Fibroblast of lung (primary cell): Measurements from ENCODE around the gene SIX1. TPM values are rescaled to one million over a fixed set of nuclear protein-coding genes. Genes with fewer than 3 reads are reported as not detected.
A peak's percentile ranks its signal among the peaks of the same experiment; 100 is the strongest.

Experiments
- DNase-seq, 2 donors: peaks; one replicate each; pipeline versions ENCODE4 v3.0.0 to v3.0.0-alpha.2; 2010; ENCODE audit warnings: low read depth in 2 of 2
- H2AFZ ChIP-seq: 2 replicates; pipeline ENCODE4 v1.5.1; 2012; ENCODE audit warnings: low read length, control low read depth, inconsistent platforms
- H3K27ac ChIP-seq: 2 replicates; pipeline ENCODE4 v1.5.1; 2011; ENCODE audit warnings: low read length, control low read depth; ENCODE audit not compliant: insufficient read depth
- H3K27me3 ChIP-seq: 2 replicates; pipeline ENCODE4 v1.5.1; 2011; ENCODE audit warnings: mild to moderate bottlenecking, low read length; ENCODE audit not compliant: control insufficient read depth, insufficient read depth
- H3K36me3 ChIP-seq: 2 replicates; pipeline ENCODE4 v1.5.1; 2011; ENCODE audit warnings: low read length; ENCODE audit not compliant: control insufficient read depth, insufficient read depth
- H3K4me1 ChIP-seq: 2 replicates; pipeline ENCODE4 v1.5.1; 2011; ENCODE audit warnings: low read length; ENCODE audit not compliant: control insufficient read depth, insufficient read depth; ENCODE audit errors: extremely low read depth
- H3K4me2 ChIP-seq: 2 replicates; pipeline ENCODE4 v1.5.1; 2011; ENCODE audit warnings: low read length, control low read depth; ENCODE audit not compliant: insufficient read depth; ENCODE audit errors: extremely low read depth
- H3K4me3 ChIP-seq, 4 experiments: fragments of 200-600 bp in 1 of 4; sonication (generic) in 1 of 4; replicated peaks in 1 of 4; 2 replicates each; pipeline ENCODE4 v1.5.1; 2011 to 2016; ENCODE audit warnings: low read length in 4 of 4, low read depth in 3 of 4, mild to moderate bottlenecking in 3 of 4, control low read depth in 2 of 4, inconsistent platforms in 1 of 4, mixed read lengths in 1 of 4; ENCODE audit not compliant: insufficient read depth in 1 of 4; ENCODE audit errors: control extremely low read depth in 1 of 4
- H3K79me2 ChIP-seq: 2 replicates; pipeline ENCODE4 v1.5.1; 2012; ENCODE audit warnings: mild to moderate bottlenecking, low read length, inconsistent platforms; ENCODE audit not compliant: control insufficient read depth, insufficient read depth
- H3K9ac ChIP-seq: 2 replicates; pipeline ENCODE4 v1.5.1; 2011; ENCODE audit warnings: mild to moderate bottlenecking, low read length, control low read depth; ENCODE audit not compliant: insufficient read depth
- H3K9me3 ChIP-seq: 2 replicates; pipeline ENCODE4 v1.5.1; 2012; ENCODE audit warnings: low read depth, low read length; ENCODE audit not compliant: control insufficient read depth, insufficient read depth
- H4K20me1 ChIP-seq: 2 replicates; pipeline ENCODE4 v1.5.1; 2011; ENCODE audit warnings: low read length; ENCODE audit not compliant: control insufficient read depth, insufficient read depth; ENCODE audit errors: extremely low read depth
- CTCF ChIP-seq, 2 donors: IDR thresholded peaks in 1 of 2; conservative IDR thresholded peaks in 1 of 2; 1 replicate in 1 of 2; 2 replicates in 1 of 2; pipeline ENCODE4 v1.5.1; 2011 to 2012; ENCODE audit warnings: low read length in 2 of 2, control low read depth in 1 of 2, inconsistent platforms in 1 of 2, low read depth in 1 of 2, mild to moderate bottlenecking in 1 of 2
- EZH2 ChIP-seq: IDR thresholded peaks from 2 replicates; pipeline ENCODE4 v1.5.1; 2012; ENCODE audit warnings: low read length, control low read depth, mild to moderate bottlenecking; ENCODE audit errors: missing control alignments
- polyA plus RNA-seq, 2 donors: library from polyadenylated mRNA; depleted of rRNA in 1 of 2; stranded (reverse) in 1 of 2; unstranded in 1 of 2; fragments of >200 nt; gene quantifications; 2 replicates each; pipeline ENCODE4 v1.2.1, GENCODE V29; 2011 to 2012; ENCODE audit warnings: missing spikeins in 1 of 2
- total RNA-seq: library from RNA; depleted of rRNA; stranded (reverse); fragments of >200 nt; gene quantifications from 2 replicates; pipeline ENCODE4 v1.2.1, GENCODE V29; 2014

SIX1 gene
- total and polyA plus RNA-seq, 2 donors (not counting 1 experiment from before 2014, with no cell fraction given) = 6.9 to 8.3 TPM

GRCh38 chr14:60651796-60652673, 2.8 kb upstream of the SIX1 start:
- no peak overlapping the region for H2AFZ ChIP-seq
- H3K4me2 ChIP-seq = peak overlapping the region; percentile 2
- peaks cover 17% of the 10 kb centered on the region for H3K79me2 ChIP-seq
- peak; percentile 99 for TF ChIP-seq EZH2
- TF ChIP-seq CTCF (conservative IDR thresholded peaks at IDR 0.05 in 1 of 2, IDR thresholded peaks at IDR 0.05 in 1 of 2; ENCODE audit: low read depth in 1 of 2, low read length in 2 of 2) = no peak
- peaks cover 53% of the 10 kb centered on the region for H3K27me3 ChIP-seq
- peak in 1 of 2 donors; percentile 48 for DNase-seq
- H3K36me3 ChIP-seq = no peaks in the 10 kb centered on the region
- no peaks in the 10 kb centered on the region for H4K20me1 ChIP-seq
- no peak overlapping the region for H3K9ac ChIP-seq
- peaks cover 3% of the 10 kb centered on the region for H3K4me1 ChIP-seq
- no peaks in the 10 kb centered on the region for H3K9me3 ChIP-seq
- peak overlapping the region in 2 of 4 experiments; percentile 19 to 35 for H3K4me3 ChIP-seq
- no peak overlapping the region for H3K27ac ChIP-seq

GRCh38 chr14:60651086-60651795, 2.0 kb upstream of the SIX1 start:
- no peak overlapping the region for H3K4me2 ChIP-seq
- H3K27ac ChIP-seq = no peak overlapping the region
- TF ChIP-seq CTCF (conservative IDR thresholded peaks at IDR 0.05 in 1 of 2, IDR thresholded peaks at IDR 0.05 in 1 of 2; ENCODE audit: low read depth in 1 of 2, low read length in 2 of 2) = no peak
- TF ChIP-seq EZH2 = no peak
- H3K9ac ChIP-seq = no peak overlapping the region
- H3K4me3 ChIP-seq = no peak overlapping the region
- H3K36me3 ChIP-seq = no peaks in the 10 kb centered on the region
- H3K9me3 ChIP-seq = no peaks in the 10 kb centered on the region
- no peak overlapping the region for H2AFZ ChIP-seq
- DNase-seq = no peak
- H4K20me1 ChIP-seq = no peaks in the 10 kb centered on the region
- H3K27me3 ChIP-seq = peaks cover 59% of the 10 kb centered on the region
- peaks cover 22% of the 10 kb centered on the region for H3K79me2 ChIP-seq
- H3K4me1 ChIP-seq = peaks cover 5% of the 10 kb centered on the region

- H3K27me3 ChIP-seq = peaks cover 62% of the 10 kb centered on the region
- H3K27ac ChIP-seq = no peak overlapping the region
- no peak overlapping the region for H2AFZ ChIP-seq
- peak in 1 of 2 donors; percentile 47 for DNase-seq
- H4K20me1 ChIP-seq = no peaks in the 10 kb centered on the region
- H3K36me3 ChIP-seq = no peaks in the 10 kb centered on the region
- peaks cover 25% of the 10 kb centered on the region for H3K79me2 ChIP-seq
- TF ChIP-seq EZH2 (no peak), CTCF (conservative IDR thresholded peaks at IDR 0.05 in 1 of 2, IDR thresholded peaks at IDR 0.05 in 1 of 2; ENCODE audit: low read depth in 1 of 2, low read length in 2 of 2) (no peak)
- peaks cover 5% of the 10 kb centered on the region for H3K4me1 ChIP-seq
- H3K9me3 ChIP-seq = no peaks in the 10 kb centered on the region
- H3K9ac ChIP-seq = no peak overlapping the region
- H3K4me3 ChIP-seq = peak overlapping the region in 2 of 4 experiments; percentile 48 to 89
- H3K4me2 ChIP-seq = peak overlapping the region; percentile 92
Observed at GRCh38 chr14:60650373-60650961, 1.2 kb upstream of the SIX1 start.
